WI38 (cell line): ENCODE measurements around the gene ADARB1.

Source experiments
- H3K4me3 ChIP-seq: 2 replicates; pipeline ENCODE4 v1.5.1; 2011; ENCODE audit warnings: low read depth, mild to moderate bottlenecking, control low read depth, low read length
- TF ChIP-seq, protein P1 (sequence below): IDR thresholded peaks from 2 replicates; pipeline ENCODE4 v1.5.1; 2012; ENCODE audit warnings: low read depth, mild to moderate bottlenecking, control low read depth, low read length

The ADARB1 gene

DNA sequence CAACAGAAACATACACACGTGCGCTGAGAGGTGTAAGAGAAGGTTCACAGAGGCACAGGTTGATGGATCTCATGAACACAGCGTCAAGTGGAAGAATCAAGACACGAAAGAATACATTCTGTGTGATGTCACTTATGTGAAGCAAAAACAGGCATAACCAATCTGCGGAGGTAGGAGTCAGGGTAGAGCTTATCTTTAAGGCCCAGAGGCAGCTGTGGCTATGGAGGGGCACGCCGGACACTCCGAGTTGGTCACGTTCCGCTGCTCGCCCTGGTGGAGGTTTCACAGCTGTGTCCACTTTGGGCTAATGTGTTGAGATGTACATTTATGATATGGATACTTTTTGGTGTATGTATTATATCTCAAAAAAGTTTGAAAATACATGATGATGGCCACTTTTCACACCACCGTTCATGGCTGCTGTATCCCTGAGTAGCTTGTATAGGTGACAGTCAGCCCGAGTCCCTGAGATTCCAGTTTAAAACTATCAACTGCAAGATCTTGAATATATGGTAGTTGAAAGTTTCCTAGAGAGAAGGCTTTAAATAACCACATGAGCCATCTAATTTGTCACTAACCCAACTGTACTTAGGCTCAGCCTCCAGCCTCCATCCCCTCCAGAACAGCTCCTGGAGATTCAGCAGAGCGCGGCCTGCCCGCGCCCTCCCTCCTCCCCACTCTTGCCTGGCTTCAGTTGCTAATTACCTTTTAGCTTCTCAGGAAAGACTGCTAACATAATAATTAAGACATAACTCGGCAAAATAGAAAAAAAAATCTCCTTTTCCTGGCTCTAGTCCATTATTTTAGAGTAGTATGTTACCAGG, 6.7 kb upstream of the ADARB1 start:
- TF ChIP-seq, protein P1, sequence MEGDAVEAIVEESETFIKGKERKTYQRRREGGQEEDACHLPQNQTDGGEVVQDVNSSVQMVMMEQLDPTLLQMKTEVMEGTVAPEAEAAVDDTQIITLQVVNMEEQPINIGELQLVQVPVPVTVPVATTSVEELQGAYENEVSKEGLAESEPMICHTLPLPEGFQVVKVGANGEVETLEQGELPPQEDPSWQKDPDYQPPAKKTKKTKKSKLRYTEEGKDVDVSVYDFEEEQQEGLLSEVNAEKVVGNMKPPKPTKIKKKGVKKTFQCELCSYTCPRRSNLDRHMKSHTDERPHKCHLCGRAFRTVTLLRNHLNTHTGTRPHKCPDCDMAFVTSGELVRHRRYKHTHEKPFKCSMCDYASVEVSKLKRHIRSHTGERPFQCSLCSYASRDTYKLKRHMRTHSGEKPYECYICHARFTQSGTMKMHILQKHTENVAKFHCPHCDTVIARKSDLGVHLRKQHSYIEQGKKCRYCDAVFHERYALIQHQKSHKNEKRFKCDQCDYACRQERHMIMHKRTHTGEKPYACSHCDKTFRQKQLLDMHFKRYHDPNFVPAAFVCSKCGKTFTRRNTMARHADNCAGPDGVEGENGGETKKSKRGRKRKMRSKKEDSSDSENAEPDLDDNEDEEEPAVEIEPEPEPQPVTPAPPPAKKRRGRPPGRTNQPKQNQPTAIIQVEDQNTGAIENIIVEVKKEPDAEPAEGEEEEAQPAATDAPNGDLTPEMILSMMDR = no peak
- H3K4me3 ChIP-seq = no peak overlapping the region

DNA sequence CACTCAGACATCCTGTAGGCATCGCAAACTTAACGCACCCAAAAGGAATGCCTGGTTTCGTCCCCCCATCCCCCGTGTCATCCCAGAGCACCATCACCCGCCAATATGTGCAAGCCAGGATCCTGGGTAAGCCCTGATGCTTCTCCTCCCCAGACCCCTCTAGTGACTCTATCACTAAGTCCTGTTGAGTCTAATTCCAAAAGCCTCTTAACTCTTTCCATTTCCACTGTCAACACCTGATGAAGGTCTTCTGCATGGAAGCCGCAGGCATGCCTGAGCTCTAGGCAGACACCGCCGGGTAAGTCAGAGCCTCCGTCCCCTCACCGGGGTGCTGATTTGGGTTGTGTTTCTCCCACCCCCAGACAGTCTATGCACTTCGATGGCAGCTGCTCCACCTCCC, 5.3 kb upstream of the ADARB1 start:
- no peak overlapping the region for H3K4me3 ChIP-seq

DNA sequence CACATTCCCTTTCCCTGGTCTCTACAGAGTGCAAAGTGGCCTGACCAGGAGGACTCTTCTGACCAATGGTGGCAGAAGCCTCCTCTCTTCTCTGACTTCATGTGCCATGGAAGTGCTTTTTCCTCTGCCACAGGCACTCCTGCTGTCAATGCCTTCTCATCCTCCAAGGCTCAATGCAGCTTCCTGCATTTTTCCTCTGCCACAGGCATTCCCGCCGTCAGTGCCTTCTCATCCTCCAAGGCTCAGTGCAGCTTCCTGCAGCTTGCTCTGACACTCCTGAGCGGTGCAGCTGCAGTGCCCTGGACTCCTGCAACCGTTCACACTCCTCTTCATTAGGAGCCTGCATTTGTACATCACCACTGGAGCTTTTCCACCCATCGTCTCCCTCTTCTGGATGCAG, 4.7 kb upstream of the ADARB1 start:
- H3K4me3 ChIP-seq = no peak overlapping the region
- TF ChIP-seq, protein P1 = no peak

More for the DNA sequence above, 5.3 kb upstream of the ADARB1 start:
- TF ChIP-seq, protein P1 = no peak

DNA sequence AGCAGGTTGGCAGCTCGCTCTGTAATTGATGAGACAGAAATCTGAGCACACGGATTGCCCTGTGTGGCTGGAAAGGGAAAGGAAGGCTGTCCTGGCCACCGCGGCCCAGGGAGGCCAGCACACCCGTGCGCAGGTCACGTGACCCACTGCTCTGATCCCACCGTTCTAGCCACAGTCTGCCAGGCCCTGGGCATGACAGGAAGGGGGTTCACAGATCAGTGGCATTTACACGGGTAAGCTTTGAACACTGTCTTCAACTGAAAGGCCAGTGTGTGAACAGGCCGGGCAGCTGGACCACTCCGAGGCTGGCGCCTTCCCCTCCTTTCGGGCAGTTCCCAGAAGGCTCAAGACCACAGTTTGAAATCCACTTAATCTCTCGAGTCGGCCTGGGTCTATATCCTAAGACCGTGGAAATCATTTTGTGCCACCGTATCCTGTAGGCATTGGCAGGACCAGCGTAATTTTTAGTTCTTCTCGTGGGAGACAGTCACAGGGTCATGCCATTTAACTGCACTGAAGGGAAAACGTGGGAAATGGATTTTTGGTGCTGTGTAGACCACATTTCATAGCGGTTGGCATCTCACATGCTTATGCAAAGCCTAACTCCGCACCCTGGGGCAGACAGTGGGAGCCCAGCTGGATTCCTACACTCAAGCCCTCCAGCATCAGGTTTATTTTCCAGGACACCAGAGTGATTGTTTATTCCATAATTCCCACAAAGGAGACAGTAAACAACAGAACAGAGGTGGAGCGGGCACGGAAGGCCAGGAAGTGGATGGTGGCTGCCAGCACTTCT, 3.1 kb upstream of the ADARB1 start:
- no peak overlapping the region for H3K4me3 ChIP-seq
- TF ChIP-seq, protein P1 = no peak

DNA sequence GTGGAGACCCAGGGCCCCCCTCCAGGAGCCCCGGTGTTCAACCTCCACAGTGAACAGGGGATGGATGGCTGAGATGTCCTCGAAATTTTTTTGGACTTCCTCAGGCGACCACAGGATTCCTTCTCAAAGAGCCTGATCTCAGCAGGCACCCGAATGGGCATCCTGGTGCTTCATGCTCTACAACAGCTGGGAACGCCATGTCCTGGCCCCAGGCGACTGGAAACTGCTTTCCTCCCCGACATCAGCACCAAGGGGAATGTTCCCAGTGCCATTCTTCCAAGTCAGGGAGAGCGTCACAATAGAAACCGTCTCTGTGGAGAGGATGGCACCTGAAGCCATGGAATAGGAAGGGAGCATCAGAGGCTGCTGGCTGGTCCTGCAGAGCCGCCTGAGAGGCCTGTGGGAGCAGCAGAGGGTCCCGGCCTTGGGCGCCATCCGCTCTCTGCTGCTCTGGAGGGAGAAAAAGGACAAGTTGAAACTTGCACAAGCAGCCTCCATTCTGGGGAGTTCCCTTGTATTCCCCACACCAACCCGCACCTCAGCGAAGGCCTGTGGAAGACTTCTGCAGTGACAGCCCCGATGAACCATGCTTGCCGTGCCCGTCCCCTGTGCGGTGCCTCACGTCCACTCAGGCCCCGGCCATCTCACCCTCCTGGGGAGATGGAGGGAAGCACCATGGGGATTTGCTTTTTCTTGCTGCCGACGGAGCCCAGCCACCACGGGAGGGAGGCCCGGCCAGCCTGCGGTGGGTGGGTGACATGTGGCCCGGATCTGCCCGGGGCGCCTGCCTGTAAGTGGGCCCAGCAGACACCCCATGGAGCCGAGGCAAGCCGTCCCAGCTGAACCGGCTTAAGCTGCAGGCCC, 2.3 kb upstream of the ADARB1 start:
- H3K4me3 ChIP-seq = no peak overlapping the region
- TF ChIP-seq, protein P1 = no peak

DNA sequence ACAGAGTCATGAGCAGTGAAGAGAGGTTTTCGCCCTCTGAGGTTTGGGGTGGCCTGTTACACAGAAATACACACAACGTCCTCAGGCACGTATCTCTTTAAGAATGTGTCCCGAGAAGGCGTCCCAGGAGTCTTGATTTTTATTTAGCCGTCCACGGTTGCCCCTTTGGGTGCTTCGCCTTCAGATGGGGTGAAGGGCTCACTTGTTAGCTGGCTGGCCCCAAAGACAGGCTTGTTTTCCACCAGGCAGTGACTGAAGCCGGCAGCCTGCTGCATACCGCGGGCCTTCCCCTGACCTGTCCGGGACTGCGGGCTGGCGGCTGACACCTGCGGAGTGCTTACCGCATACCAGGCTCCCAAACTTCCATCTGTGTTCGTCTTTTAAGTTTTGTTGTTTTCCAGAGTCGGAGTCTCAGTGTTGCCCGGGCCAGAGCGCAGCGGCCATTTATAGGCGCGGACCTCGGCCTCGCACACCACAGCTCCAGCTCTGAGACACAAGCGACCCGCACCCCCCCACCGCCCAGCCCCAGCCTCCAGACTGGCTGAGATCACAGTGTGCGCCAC, 1.6 kb upstream of the ADARB1 start:
- TF ChIP-seq, protein P1 = no peak
- peak overlapping the region; percentile 67 for H3K4me3 ChIP-seq
